GM19438 (cell line): ENCODE results near the gene GAREM2.
"Not testable (repeated sequence)": the region's sequence is repeated elsewhere in the genome, so short reads cannot be mapped to it uniquely, and the experiment has no call there.

Experiments
- ATAC-seq: cut with Tn5 transposase; IDR thresholded peaks from one replicate; pipeline ENCODE4 v1.9.1; 2021; ENCODE audit warnings: low read depth; ENCODE audit not compliant: unreplicated experiment

GAREM2 gene

DNA sequence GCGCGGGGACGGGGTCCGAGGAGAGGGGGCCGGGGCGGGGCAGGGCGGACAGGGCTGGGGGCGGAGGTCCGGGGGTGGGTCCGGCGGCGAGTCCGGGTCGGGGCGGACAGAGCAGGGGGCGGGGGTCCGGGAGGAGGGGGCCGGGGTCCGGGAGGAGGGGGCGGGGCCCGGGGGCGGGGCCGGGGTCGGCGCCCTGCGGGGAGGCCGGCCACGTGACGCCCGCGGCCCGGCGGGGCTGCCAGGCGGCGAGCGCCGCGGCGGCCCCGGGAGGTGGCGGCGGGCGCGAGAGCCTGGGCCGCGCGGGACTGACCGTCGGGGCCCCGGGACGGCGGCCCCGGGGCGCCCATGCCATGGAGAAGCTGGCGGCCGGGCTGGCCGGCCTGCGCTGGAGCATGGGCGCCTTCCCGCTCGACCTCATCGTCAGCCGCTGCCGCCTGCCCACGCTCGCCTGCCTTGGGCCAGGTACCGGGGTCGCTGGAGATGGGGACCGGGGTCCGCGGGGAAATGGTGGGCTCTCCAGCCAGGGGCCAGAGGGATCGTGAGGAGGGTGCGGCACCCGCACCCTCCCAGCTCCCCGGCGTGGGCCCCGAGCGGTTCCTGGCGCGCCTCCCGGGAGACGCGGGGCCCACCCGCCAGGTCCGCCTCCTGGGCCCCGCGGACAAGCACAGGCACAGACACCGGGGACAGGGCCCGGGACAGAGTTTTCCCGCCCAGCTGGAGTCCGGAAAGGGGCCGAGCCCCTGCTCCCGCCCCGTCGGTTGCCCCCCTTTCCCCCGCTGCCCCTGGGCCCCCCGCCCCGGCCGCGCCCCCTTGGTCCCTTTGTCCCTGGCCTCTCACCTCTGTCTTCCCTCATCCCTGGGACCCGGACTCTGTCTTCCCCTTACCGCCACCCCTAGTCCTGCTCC, at the start of gene GAREM2:
Gene GAREM2 (plus strand): TSS at position 218 of the 905 bp plus-strand sequence. CDS start 133 bp downstream, at position 351.
- no peak for ATAC-seq

- no peak for ATAC-seq
These were observed 49.5 kb upstream of the GAREM2 start for GRCh38 chr2:26123426-26123825.

DNA sequence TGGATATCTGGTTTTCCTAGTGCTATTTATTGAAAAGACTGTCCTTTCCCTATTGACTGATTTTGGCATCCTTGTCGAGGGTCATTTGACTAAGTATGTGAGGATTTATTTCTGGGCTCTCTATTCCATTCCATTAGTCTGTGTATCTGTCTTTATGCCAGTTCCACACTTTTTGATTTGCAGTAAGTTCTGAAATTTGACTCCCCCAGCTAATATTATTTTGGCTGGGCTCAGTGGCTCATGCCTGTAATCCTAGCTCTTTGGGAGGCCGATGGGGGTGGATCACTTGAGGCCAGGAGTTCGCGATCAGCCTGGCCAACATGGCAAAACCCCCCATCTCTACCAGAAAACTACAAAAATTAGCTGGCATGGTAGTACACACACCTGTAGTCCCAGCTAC, 46.8 kb upstream of the GAREM2 start:
- no peak for ATAC-seq

- ATAC-seq = no peak
These were observed 44.7 kb upstream of the GAREM2 start for GRCh38 chr2:26128176-26128575.

DNA sequence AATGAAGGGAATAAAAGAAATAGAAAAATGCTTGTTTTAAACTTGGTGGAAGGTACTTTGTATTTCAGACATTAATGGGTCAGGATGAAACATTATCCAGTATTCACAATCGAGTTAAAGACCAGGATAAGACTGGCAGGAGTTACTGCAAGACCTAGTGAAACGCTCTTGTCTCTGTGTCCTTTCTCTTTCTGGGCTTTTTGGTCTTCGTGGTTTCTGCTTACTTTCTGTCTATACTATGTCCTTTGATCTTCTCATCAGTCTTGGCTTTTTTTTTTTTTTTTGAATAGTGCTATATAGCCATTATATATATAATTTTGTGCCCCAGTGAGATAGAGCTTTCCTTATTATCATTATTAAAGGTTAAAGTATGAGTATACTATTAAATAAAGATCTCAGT, 42.1 kb upstream of the GAREM2 start:
- ATAC-seq = no peak

- no peak for ATAC-seq
These were observed 36.4 kb upstream of the GAREM2 start for GRCh38 chr2:26136451-26136850.

DNA sequence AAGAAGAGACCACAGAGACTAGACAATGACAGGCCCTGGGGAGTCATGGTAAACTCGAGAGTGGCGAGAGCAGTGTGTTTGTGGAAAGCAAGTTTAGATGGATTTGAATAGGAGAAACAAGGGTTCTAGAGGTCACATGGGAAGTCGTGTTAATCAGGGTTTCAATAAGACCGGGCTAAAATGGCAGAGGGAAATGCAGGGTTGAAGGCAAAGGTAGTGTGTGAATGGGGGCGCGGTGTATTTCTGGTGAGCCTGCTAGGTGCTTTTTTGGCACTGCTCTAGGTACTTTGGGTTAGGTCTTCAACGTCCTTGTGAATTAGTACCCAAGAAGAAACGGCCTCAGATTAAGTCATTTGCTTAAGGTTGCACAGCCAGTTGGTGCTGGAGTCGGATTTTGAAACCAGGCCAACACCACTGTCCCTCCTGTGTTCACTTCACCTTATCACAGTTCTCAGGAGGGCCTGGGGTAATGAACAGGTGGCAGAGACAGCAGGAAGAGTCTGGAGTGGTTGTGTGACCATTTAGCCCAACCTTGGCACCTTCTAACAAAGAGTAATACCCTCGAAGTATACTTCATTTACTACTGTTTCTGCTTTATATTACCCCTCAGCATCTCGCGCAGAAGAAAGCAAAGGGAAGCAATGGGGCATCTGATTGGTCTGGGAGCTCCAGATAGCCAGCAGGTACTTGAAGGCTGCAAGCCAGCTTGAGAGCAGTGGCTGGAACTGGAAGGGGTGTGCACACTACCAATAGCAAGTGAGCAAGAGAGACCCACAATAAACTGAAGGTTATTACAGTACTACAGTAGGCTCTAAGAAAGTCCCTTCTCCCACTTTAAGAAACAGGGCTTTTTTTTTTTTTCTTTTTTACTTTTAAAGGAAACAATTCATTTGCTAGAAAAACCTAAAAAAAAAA, 33.4 kb upstream of the GAREM2 start:
- ATAC-seq = no peak

- no peak for ATAC-seq
These were observed 31.6 kb upstream of the GAREM2 start for GRCh38 chr2:26141145-26141769.

- ATAC-seq = no peak
These were observed 28.9 kb upstream of the GAREM2 start for GRCh38 chr2:26144031-26144430.

GRCh38 chr2:26144953-26145680, 27.8 kb upstream of the GAREM2 start:
- ATAC-seq = no peak

DNA sequence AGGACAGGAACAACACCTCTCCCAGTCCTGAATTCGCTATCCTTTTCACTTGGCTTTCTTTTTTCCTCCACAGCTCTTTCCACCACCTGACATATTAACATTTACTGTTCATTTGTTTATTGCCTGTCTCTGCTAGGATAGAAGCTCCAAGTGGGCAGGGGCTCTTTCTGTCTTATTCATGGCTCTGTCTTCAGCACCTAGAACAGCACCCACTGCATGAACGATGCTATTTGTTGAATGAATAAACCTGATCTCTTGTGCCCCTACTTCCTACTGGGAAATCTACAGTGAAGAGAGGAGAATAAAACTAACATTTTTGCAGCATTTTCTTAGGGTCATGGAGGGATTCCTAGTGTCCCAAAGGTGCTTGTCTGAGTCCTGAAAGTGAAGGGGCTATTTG, 24.4 kb upstream of the GAREM2 start:
- ATAC-seq = no peak

DNA sequence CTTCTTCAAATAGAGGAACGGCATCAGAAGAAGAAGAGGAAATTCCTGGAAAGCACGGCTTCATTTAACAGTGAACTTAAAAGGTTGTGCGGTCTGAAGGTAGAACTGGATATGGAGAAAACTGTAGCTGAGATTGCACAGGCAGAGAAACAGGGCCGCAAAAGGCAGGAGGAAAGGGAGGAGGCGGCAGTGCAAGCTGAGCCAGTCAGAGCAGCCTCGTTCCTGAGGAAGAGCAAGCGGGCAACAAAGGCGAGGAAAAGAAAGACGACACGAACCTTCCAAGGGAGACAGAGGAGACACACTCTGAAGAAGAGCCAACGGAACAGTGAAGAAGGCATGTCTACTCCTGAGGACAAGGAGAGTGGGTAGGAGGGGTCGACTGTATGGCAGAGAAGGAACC, 22.6 kb upstream of the GAREM2 start:
- no peak for ATAC-seq

- ATAC-seq = no peak
These were observed 15.3 kb upstream of the GAREM2 start for GRCh38 chr2:26157580-26157979.

DNA sequence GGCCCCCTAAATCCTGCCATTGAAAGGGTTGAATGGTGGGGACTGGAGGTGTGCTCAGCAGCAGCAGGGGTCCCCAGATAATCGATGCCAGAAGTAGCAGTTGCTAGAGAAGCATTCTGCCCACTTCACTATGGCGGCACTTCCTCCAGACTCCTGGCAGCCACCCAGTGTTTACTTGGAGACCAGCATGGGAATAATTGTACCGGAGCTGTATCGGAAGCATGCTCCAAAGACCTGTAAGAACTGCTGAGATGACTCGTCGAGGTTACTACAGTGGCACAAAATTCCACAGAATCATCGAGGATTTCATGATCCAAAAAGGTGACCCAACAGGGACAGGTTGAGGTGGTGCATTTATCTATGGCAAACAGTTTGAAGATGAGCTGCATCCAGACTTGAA, 11.0 kb upstream of the GAREM2 start:
- ATAC-seq = no peak

DNA sequence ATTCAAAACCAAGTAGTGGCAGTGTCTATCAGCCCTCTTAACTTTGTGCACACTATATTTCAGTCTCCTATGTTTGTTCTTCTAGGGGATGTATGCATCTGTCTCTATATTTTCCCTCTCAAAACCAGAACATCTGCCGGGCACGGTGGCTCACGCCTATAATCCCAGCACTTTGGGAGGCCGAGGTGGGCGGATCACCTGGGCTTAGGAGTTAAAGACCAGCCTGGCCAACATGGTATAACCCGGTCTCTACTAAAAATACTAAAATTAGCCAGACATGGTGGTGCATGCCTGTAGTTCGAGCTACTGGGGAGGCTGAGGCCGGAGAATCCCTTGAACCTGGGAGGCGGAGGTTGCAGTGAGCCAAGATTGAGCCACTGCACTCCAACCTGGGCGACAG, 9.9 kb upstream of the GAREM2 start:
- no peak for ATAC-seq

DNA sequence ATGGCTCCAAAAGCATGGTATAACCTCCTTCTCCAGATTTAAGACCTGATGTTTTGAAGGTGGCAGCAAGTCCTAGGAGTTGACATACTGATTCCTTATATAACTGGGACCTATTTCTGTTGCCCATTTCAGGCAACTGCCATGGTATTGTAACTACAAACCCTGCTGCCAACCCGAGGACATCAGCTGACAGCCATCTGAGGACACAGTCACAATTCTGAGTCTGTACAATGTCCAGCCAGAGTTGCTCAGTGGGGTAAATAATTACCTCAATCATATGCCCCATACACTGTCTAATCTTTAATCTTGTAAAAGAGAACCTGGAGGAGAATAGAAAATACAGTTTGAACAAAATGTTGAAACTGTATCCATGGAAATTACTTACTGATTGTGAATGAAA, 8.7 kb upstream of the GAREM2 start:
- ATAC-seq = no peak

GRCh38 chr2:26164641-26165211, 8.2 kb upstream of the GAREM2 start:
- ATAC-seq = no peak

DNA sequence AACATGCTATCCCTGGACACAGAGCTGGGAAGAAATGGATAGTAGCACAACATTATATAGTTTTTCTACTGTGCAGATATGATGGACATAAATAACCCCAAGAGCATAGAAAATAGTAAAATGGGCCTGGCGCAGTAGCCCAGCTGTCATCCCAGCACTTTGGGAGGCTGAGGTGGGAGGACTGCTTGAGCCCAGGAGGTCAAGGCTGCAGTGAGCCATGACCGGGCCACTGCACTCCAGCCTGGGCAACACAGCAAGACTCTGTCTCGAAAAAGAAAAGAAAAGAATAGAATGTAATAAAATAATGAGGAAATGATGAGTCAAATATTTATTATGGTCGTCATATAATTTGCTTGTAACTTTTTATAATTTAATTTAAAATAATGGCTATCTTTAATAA, 7.5 kb upstream of the GAREM2 start:
- ATAC-seq = no peak

DNA sequence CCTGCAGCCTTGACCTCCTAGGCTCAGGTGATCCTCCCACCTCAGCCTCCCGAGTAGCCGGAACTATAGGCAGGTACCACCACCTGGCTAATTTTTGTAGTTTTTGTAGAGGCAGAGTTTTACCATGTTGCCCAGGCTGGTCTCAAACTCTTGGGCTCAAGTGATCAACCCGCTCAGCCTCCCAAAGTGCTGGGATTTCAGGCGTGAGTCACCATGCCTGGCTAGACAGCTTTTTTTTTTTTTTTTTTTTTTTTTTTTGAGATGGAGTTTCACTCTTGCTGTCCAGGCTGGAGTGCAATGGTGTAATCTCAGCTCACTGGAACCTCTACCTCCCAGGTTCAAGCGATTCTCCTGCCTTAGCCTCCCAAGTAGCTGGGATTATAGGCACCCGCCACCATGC, 6.3 kb upstream of the GAREM2 start:
- not testable (repeated sequence) for ATAC-seq

GRCh38 chr2:26168785-26169184, 4.1 kb upstream of the GAREM2 start:
- no peak for ATAC-seq
